Heart left ventricle (tissue), 16 donors: ENCODE measurements around the gene DSEL. TPM values are rescaled to one million over a fixed set of nuclear protein-coding genes. Genes with fewer than 3 reads are reported as not detected.

Source experiments
- ATAC-seq, 4 donors: fragments of 200-7000 bp; cut with Tn5 transposase; one replicate each; pipeline ENCODE4 v1.9.1; 2020 to 2022; ENCODE audit warnings: moderate library complexity in 4 of 4, mild to moderate bottlenecking in 3 of 4, moderate number of reproducible peaks in 1 of 4
- DNase-seq, 5 donors: peaks; one replicate each; pipeline ENCODE4 v3.0.0-alpha.2; 2020
- H3K27ac ChIP-seq, 12 donors: fragments of 200-600 bp; sonication (generic) in 4 of 12; one replicate each; pipeline versions ENCODE4 v1.5.0 to v1.8.0; 2016 to 2022; ENCODE audit warnings: mild to moderate bottlenecking in 2 of 12
- H3K27me3 ChIP-seq, 9 donors: fragments of 200-600 bp; sonication (generic) in 2 of 9; one replicate each; pipeline versions ENCODE4 v1.5.1 to v1.8.0; 2016 to 2022; ENCODE audit warnings: mild to moderate bottlenecking in 3 of 9
- H3K36me3 ChIP-seq, 9 donors: fragments of 200-600 bp; sonication (generic) in 2 of 9; one replicate each; pipeline versions ENCODE4 v1.5.0 to v1.8.0; 2018 to 2022; ENCODE audit warnings: mild to moderate bottlenecking in 2 of 9
- H3K4me1 ChIP-seq, 12 donors: fragments of 200-600 bp; sonication (generic) in 4 of 12; one replicate each; pipeline versions ENCODE4 v1.5.0 to v1.8.0; 2016 to 2022; ENCODE audit warnings: mild to moderate bottlenecking in 3 of 12
- H3K4me3 ChIP-seq, 12 donors: fragments of 200-600 bp; sonication (generic) in 4 of 12; one replicate each; pipeline versions ENCODE4 v1.5.0 to v1.8.0; 2017 to 2022; ENCODE audit warnings: mild to moderate bottlenecking in 9 of 12, moderate library complexity in 4 of 12
- H3K9me3 ChIP-seq, 12 donors: fragments of 200-600 bp; sonication (generic) in 4 of 12; one replicate each; pipeline versions ENCODE4 v1.5.0 to v1.8.0; 2016 to 2022; ENCODE audit warnings: mild to moderate bottlenecking in 1 of 12
- CTCF ChIP-seq, 12 donors: fragments of 200-600 bp; sonication (generic) in 4 of 12; IDR thresholded peaks; one replicate each; pipeline versions ENCODE4 v1.5.0 to v1.8.0; 2018 to 2022; ENCODE audit warnings: antibody characterized with exemption in 12 of 12, mild to moderate bottlenecking in 5 of 12
- POLR2A ChIP-seq, 2 donors: fragments of 450-650 bp; IDR thresholded peaks; one replicate each; pipeline ENCODE4 v1.6.1; 2017; ENCODE audit warnings: antibody characterized with exemption in 2 of 2, mild to moderate bottlenecking in 2 of 2, moderate library complexity in 2 of 2
- WGBS, 4 donors: extraction: QIAGEN DNeasy Blood & Tissue Kit in 2 of 4; methylation state at CpG; one replicate each; pipeline versions ENCODE4 v1.1.5 to v1.1.7; 2013 to 2018; 5-methylcytosine and 5-hydroxymethylcytosine counted together
- intact Hi-C, 10 donors: fragments of 100-400 bp; cut with DNase I; formaldehyde crosslinking; loops; one replicate each; pipeline versions ENCODE4 v1.11.1 to v1.14.2; 2022
- polyA plus RNA-seq, 2 donors: library from polyadenylated mRNA; stranded (reverse); fragments of 200-250 nt; gene quantifications; one replicate each; pipeline ENCODE4 v1.2.3, GENCODE V29; 2013
- total RNA-seq, 9 donors: library from RNA; depleted of rRNA in 2 of 9; stranded (reverse); fragments of >200 nt in 2 of 9; fragmentation: NEBNext Ultra II Directional in 3 of 9; extraction: Animal tissue kit (Norgen Biotek cat#: 25700) in 3 of 9; gene quantifications; one replicate each; pipeline versions ENCODE4 v1.1.0 to v1.2.4, GENCODE V29; 2016 to 2023
- donor health status: ischemic (EF 13 %, LVEDD 7.1; RV severe dilation, severe dysfunction).
- donor health status: healthy with polysubstance abuse.
- donor health status: DM: no; HTN: yes; CAD: no.
- donor health status: DM: no; HTN: no; CAD: no.
- donor health status: ischemic (EF 25% LVEDD 6.9; RV normal size, moderate dysfunction).
- donor health status: ischemic (EF 25% LVEDD 5.7; RV mildly dilated, moderate dysfunction).
- donor health status: healthy.
- donor health status: DM: yes; HTN: yes; CAD: no.
- donor health status: ischemic (EF 35%, LVEDD 5.7; RV mildly dilated, moderate dysfunction).
- donor health status: nonischemic (EF 11% LVEDD 7.7; RV severe dilation, severe dysfunction).
- donor health status: DM: yes; HTN: yes; CAD: no.
- donor health status: PGD.
- donor health status: ischemic (EF 29% LVEDD 5.4; RV normal size, mild dysfunction).
- donor health status: nonischemic (EF 23%, LVEDD 6.1; RV moderate dilation, normal function).

DSEL gene
- total and polyA plus RNA-seq, 11 donors, result 0.61 to 4.0 (median 2.3) TPM

GRCh38 chr18:67456711-67457110, 59.8 kb downstream of the DSEL start:
- H3K4me1 ChIP-seq, result no peaks in the 10 kb centered on the region
- intact Hi-C loops, result no loop called here
- H3K36me3 ChIP-seq, result no peaks in the 10 kb centered on the region
- H3K9me3 ChIP-seq, result no peaks in the 10 kb centered on the region
- H3K4me3 ChIP-seq, result no peak overlapping the region
- H3K27me3 ChIP-seq, result peaks cover 0 to 2% (median 0%) of the 10 kb centered on the region in 9 donors
- DNase-seq (no peak), ATAC-seq (no peak)
- TF ChIP-seq POLR2A (IDR thresholded peaks at IDR 0.05), result no peak
- peak in 2 of 12 donors; percentile 13 to 22 for TF ChIP-seq CTCF (IDR thresholded peaks at IDR 0.05)
- 52 to 65% (median 63%) methylated on average over 3 of the region's 3 CpGs for WGBS, 4 donors
- H3K27ac ChIP-seq, result no peak overlapping the region
